Measurements from ENCODE around the gene NPC1L1. TPM values are rescaled to one million over a fixed set of nuclear protein-coding genes. Genes with fewer than 3 reads are reported as not detected.

Gene NPC1L1
- polyA plus RNA-seq, 1 donor from 2014 or later, result not detected

- no peak overlapping the region for H3K4me2 ChIP-seq (ENCODE audit: low read length)
- H3K79me2 ChIP-seq (replicated peaks; ENCODE audit: insufficient read depth, low read length), result peaks cover 9% of the 10 kb centered on the region
- no peak overlapping the region for H3K4me3 ChIP-seq (ENCODE audit: low read length)
- H3K27me3 ChIP-seq (ENCODE audit: insufficient read depth, low read depth, low read length), result no peaks in the 10 kb centered on the region
- H4K20me1 ChIP-seq (ENCODE audit: insufficient read depth), result no peaks in the 10 kb centered on the region
- no peaks in the 10 kb centered on the region for H3F3A ChIP-seq (ENCODE audit: insufficient read depth, low read length, poor library complexity, severe bottlenecking)
- no peaks in the 10 kb centered on the region for H3K9me2 ChIP-seq (ENCODE audit: insufficient read depth, low read length)
- no peak for TF ChIP-seq POLR2AphosphoS5 (IDR thresholded peaks at IDR 0.05)
- no peak for TF ChIP-seq EP300 (conservative IDR thresholded peaks at IDR 0.05; ENCODE audit: poor library complexity, severe bottlenecking)
- TF ChIP-seq EZH2 (IDR thresholded peaks at IDR 0.05; ENCODE audit: borderline replicate concordance, insufficient read depth, low read length, poor library complexity, severe bottlenecking), result no peak
- no peak for TF ChIP-seq REST (IDR thresholded peaks at IDR 0.05; ENCODE audit: borderline replicate concordance)
- no peak for TF ChIP-seq TAF1 (IDR thresholded peaks at IDR 0.05; ENCODE audit: low read depth)
- TF ChIP-seq RAD21 (conservative IDR thresholded peaks at IDR 0.05), result no peak
- no peak for TF ChIP-seq MXI1 (conservative IDR thresholded peaks at IDR 0.05; ENCODE audit: poor library complexity, severe bottlenecking)
- no peak for TF ChIP-seq SMC3 (conservative IDR thresholded peaks at IDR 0.05; ENCODE audit: poor library complexity)
- no peak for TF ChIP-seq CTCF (IDR thresholded peaks at IDR 0.05; ENCODE audit: poor library complexity, severe bottlenecking)
- no peaks in the 10 kb centered on the region for H3K9me3 ChIP-seq (ENCODE audit: low read length)
- no peak overlapping the region for H3K27ac ChIP-seq (ENCODE audit: low read length)
- H3K9ac ChIP-seq (ENCODE audit: low read length), result no peak overlapping the region
- H2AFZ ChIP-seq (ENCODE audit: low read depth, low read length), result no peak overlapping the region
- no peaks in the 10 kb centered on the region for H3K36me3 ChIP-seq (ENCODE audit: insufficient read depth, low read length)
Observed at GRCh38 chr7:44472843-44473242, 68.3 kb downstream of the NPC1L1 start.

DNA sequence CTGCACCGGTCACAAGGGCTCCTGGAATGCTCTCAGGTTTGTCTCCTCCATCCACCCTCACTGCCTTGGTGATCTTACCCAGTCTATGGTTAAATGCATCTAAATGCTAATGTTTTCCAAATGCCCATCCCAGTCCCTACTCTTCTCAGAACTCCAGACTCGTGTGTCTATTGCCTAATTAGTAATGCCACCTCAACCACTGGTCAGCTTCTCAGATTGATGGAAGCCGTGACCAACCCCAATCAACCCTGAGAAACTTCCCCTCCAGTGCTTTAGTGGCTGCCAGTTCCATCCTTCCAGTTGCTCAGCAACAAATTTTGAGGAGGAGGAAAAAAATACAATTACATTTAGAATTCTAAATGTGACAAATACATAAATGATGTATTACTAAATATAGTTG lies 69.3 kb downstream of the NPC1L1 start:
- H3K27ac ChIP-seq (ENCODE audit: low read length), result no peak overlapping the region
- H3K9me2 ChIP-seq (ENCODE audit: insufficient read depth, low read length), result no peaks in the 10 kb centered on the region
- H4K20me1 ChIP-seq (ENCODE audit: insufficient read depth), result no peaks in the 10 kb centered on the region
- peaks cover 6% of the 10 kb centered on the region for H3K36me3 ChIP-seq (ENCODE audit: insufficient read depth, low read length)
- H3K79me2 ChIP-seq (replicated peaks; ENCODE audit: insufficient read depth, low read length), result peaks cover 9% of the 10 kb centered on the region
- no peak for TF ChIP-seq RAD21 (conservative IDR thresholded peaks at IDR 0.05)
- no peaks in the 10 kb centered on the region for H3K27me3 ChIP-seq (ENCODE audit: insufficient read depth, low read depth, low read length)
- H2AFZ ChIP-seq (ENCODE audit: low read depth, low read length), result no peak overlapping the region
- H3F3A ChIP-seq (ENCODE audit: insufficient read depth, low read length, poor library complexity, severe bottlenecking), result no peaks in the 10 kb centered on the region
- no peak overlapping the region for H3K9ac ChIP-seq (ENCODE audit: low read length)
- no peaks in the 10 kb centered on the region for H3K9me3 ChIP-seq (ENCODE audit: low read length)
- no peak overlapping the region for H3K4me2 ChIP-seq (ENCODE audit: low read length)
- no peak overlapping the region for H3K4me3 ChIP-seq (ENCODE audit: low read length)

GRCh38 chr7:44471436-44471835 lies 69.7 kb downstream of the NPC1L1 start:
- Histone ChIP-seq H3K9me3 (ENCODE audit: low read length) (no peaks in the 10 kb centered on the region), H2AFZ (ENCODE audit: low read depth, low read length) (no peak overlapping the region), H3K9me2 (ENCODE audit: insufficient read depth, low read length) (no peaks in the 10 kb centered on the region), H3F3A (ENCODE audit: insufficient read depth, low read length, poor library complexity, severe bottlenecking) (no peaks in the 10 kb centered on the region), H3K27ac (ENCODE audit: low read length) (no peak overlapping the region), H3K9ac (ENCODE audit: low read length) (no peak overlapping the region), H3K4me2 (ENCODE audit: low read length) (no peak overlapping the region), H3K27me3 (ENCODE audit: insufficient read depth, low read depth, low read length) (no peaks in the 10 kb centered on the region), H3K79me2 (replicated peaks; ENCODE audit: insufficient read depth, low read length) (peaks cover 9% of the 10 kb centered on the region), H4K20me1 (ENCODE audit: insufficient read depth) (no peaks in the 10 kb centered on the region), H3K4me3 (ENCODE audit: low read length) (no peak overlapping the region), H3K36me3 (ENCODE audit: insufficient read depth, low read length) (peaks cover 6% of the 10 kb centered on the region)
- no peak for TF ChIP-seq EZH2 (IDR thresholded peaks at IDR 0.05; ENCODE audit: borderline replicate concordance, insufficient read depth, low read length, poor library complexity, severe bottlenecking)
- TF ChIP-seq REST (IDR thresholded peaks at IDR 0.05; ENCODE audit: borderline replicate concordance), result no peak
- TF ChIP-seq SMC3 (conservative IDR thresholded peaks at IDR 0.05; ENCODE audit: poor library complexity), result no peak
- no peak for TF ChIP-seq EP300 (conservative IDR thresholded peaks at IDR 0.05; ENCODE audit: poor library complexity, severe bottlenecking)
- no peak for TF ChIP-seq RAD21 (conservative IDR thresholded peaks at IDR 0.05)
- no peak for TF ChIP-seq CTCF (IDR thresholded peaks at IDR 0.05; ENCODE audit: poor library complexity, severe bottlenecking)
- TF ChIP-seq MXI1 (conservative IDR thresholded peaks at IDR 0.05; ENCODE audit: poor library complexity, severe bottlenecking), result no peak
- TF ChIP-seq TAF1 (IDR thresholded peaks at IDR 0.05; ENCODE audit: low read depth), result no peak
- TF ChIP-seq POLR2AphosphoS5 (IDR thresholded peaks at IDR 0.05), result no peak

All from neural cell (in vitro differentiated cells).